Calu3 (cell line): ENCODE measurements around the gene EIF1B. TPM values are rescaled to one million over a fixed set of nuclear protein-coding genes. Genes with fewer than 3 reads are reported as not detected.

Experiments used
- BruUV-seq: library from RNA; stranded (reverse); fragments of 400-500 nt; replicated peaks from 2 replicates; lab custom pipeline; 2021; lab: Mats Ljungman, UMichigan
- CTCF ChIA-PET: fragments of 300-600 bp; sonication (Branson Sonifier 250); formaldehyde crosslinking; loops from one replicate; lab custom pipeline; 2022; ENCODE audit warnings: antibody characterized with exemption; lab: Charles Lee
- DNase-seq: peaks from one replicate; pipeline ENCODE4 v3.0.0; 2022
- H3K27ac Mint-ChIP-seq: one replicate; pipeline ENCODE4 v1.8.0; 2022; ENCODE audit warnings: mixed read lengths; ENCODE audit not compliant: unreplicated experiment
- H3K27me3 Mint-ChIP-seq: one replicate; pipeline ENCODE4 v1.8.0; 2022; ENCODE audit warnings: mixed read lengths; ENCODE audit not compliant: unreplicated experiment
- H3K36me3 Mint-ChIP-seq: one replicate; pipeline ENCODE4 v1.8.0; 2022; ENCODE audit warnings: mild to moderate bottlenecking, moderate library complexity, mixed read lengths; ENCODE audit not compliant: insufficient read depth, unreplicated experiment
- H3K4me1 Mint-ChIP-seq: one replicate; pipeline ENCODE4 v1.8.0; 2022; ENCODE audit warnings: mild to moderate bottlenecking, low read depth, mixed read lengths; ENCODE audit not compliant: unreplicated experiment
- H3K4me3 Mint-ChIP-seq: one replicate; pipeline ENCODE4 v1.8.0; 2022; ENCODE audit warnings: mild to moderate bottlenecking, low read depth, moderate library complexity, mixed read lengths; ENCODE audit not compliant: unreplicated experiment
- H3K9me3 Mint-ChIP-seq: one replicate; pipeline ENCODE4 v1.8.0; 2022; ENCODE audit warnings: low read depth, mixed read lengths; ENCODE audit not compliant: unreplicated experiment
- CTCF ChIP-seq: fragments of 200-600 bp; IDR thresholded peaks from one replicate; pipeline ENCODE4 v1.8.0; 2022; ENCODE audit warnings: antibody characterized with exemption; ENCODE audit not compliant: unreplicated experiment
- intact Hi-C: fragments of 100-400 bp; cut with micrococcal nuclease; formaldehyde crosslinking; loops from one replicate; pipeline ENCODE4 v1.10.0; 2022; ENCODE audit not compliant: unreplicated experiment
- total RNA-seq: library from RNA; stranded (reverse); gene quantifications from 2 replicates; pipeline ENCODE4 v1.2.3, GENCODE V29; 2022

The EIF1B gene
- total RNA-seq, 1 experiment from 2014 or later: 41.3 TPM

GRCh38 chr3:40302784-40303183 is 6.7 kb upstream of the EIF1B start:
- no peak for DNase-seq
- Mint-ChIP-seq H3K4me3 (no peak overlapping the region), H3K9me3 (no peaks in the 10 kb centered on the region), H3K27ac (no peak overlapping the region), H3K27me3 (no peaks in the 10 kb centered on the region), H3K4me1 (peaks cover 8% of the 10 kb centered on the region), H3K36me3 (no peaks in the 10 kb centered on the region)
- no TSS peak for BruUV-seq
- TF ChIP-seq CTCF: no peak
- CTCF ChIA-PET: no interaction called here
- intact Hi-C loops: no loop called here

- CTCF ChIA-PET: interaction anchor here (0.6 to 1.0 kb wide), 2 partner anchors 10 to 788 kb away, joined by 3 read pairs; no protein-coding TSS in a partner anchor
- H3K27ac Mint-ChIP-seq: no peak overlapping the region
- no TSS peak for BruUV-seq
These were observed 5.2 kb upstream of the EIF1B start for GRCh38 chr3:40304352-40304751.

GRCh38 chr3:40306336-40306735 is 3.2 kb upstream of the EIF1B start:
- Mint-ChIP-seq H3K9me3 (no peaks in the 10 kb centered on the region), H3K27ac (no peak overlapping the region)
- CTCF ChIA-PET: no interaction called here

More at GRCh38 chr3:40304352-40304751, 5.2 kb upstream of the EIF1B start:
- no peak for TF ChIP-seq CTCF
- Mint-ChIP-seq H3K27me3 (no peaks in the 10 kb centered on the region), H3K9me3 (no peaks in the 10 kb centered on the region), H3K4me3 (no peak overlapping the region), H3K4me1 (peaks cover 8% of the 10 kb centered on the region), H3K36me3 (peaks cover 4% of the 10 kb centered on the region)
- intact Hi-C loops: no loop called here
- DNase-seq: no peak

GRCh38 chr3:40307176-40307575 is 2.3 kb upstream of the EIF1B start:
- no peaks in the 10 kb centered on the region for H3K4me1 Mint-ChIP-seq
- peaks cover 27% of the 10 kb centered on the region for H3K36me3 Mint-ChIP-seq
- intact Hi-C loops: no loop called here
- BruUV-seq: no TSS peak
- TF ChIP-seq CTCF: no peak
- CTCF ChIA-PET: no interaction called here
- no peak overlapping the region for H3K27ac Mint-ChIP-seq
- DNase-seq: no peak
- no peak overlapping the region for H3K4me3 Mint-ChIP-seq
- no peaks in the 10 kb centered on the region for H3K9me3 Mint-ChIP-seq
- no peaks in the 10 kb centered on the region for H3K27me3 Mint-ChIP-seq

More at GRCh38 chr3:40306336-40306735, 3.2 kb upstream of the EIF1B start:
- Mint-ChIP-seq H3K27me3 (no peaks in the 10 kb centered on the region), H3K36me3 (peaks cover 24% of the 10 kb centered on the region), H3K4me3 (no peak overlapping the region), H3K4me1 (no peaks in the 10 kb centered on the region)
- intact Hi-C loops: no loop called here
- no peak for TF ChIP-seq CTCF
- no TSS peak for BruUV-seq
- DNase-seq: no peak
